Ishikawa (cell line): ENCODE results near the gene MYH15.

Source experiments
- CEBPB ChIP-seq: IDR thresholded peaks from 2 replicates; pipeline ENCODE4 v1.6.1; 2012
- CREB1 ChIP-seq: IDR thresholded peaks from 2 replicates; pipeline ENCODE4 v1.6.1; 2012; ENCODE audit warnings: low read depth
- EGR1 ChIP-seq: IDR thresholded peaks from 2 replicates; pipeline ENCODE4 v1.6.1; 2012
- EP300 ChIP-seq: IDR thresholded peaks from 2 replicates; pipeline ENCODE4 v1.6.1; 2012; ENCODE audit warnings: borderline replicate concordance
- FOXM1 ChIP-seq: IDR thresholded peaks from 2 replicates; pipeline ENCODE4 v1.6.1; 2012; ENCODE audit warnings: low read depth, borderline replicate concordance
- NFIC ChIP-seq: IDR thresholded peaks from 2 replicates; pipeline ENCODE4 v1.6.1; 2012
- RAD21 ChIP-seq: IDR thresholded peaks from 2 replicates; pipeline ENCODE4 v1.6.1; 2012; ENCODE audit warnings: low read depth
- TAF1 ChIP-seq: IDR thresholded peaks from 2 replicates; pipeline ENCODE4 v1.6.1; 2012; ENCODE audit warnings: low read depth, mild to moderate bottlenecking
- TCF12 ChIP-seq: IDR thresholded peaks from 2 replicates; pipeline ENCODE4 v1.6.1; 2012; ENCODE audit warnings: low read depth
- TEAD4 ChIP-seq: IDR thresholded peaks from 2 replicates; pipeline ENCODE4 v1.6.1; 2012
- YY1 ChIP-seq: IDR thresholded peaks from 2 replicates; pipeline ENCODE4 v1.6.1; 2012; ENCODE audit warnings: low read depth
- ZBTB7A ChIP-seq: IDR thresholded peaks from 2 replicates; pipeline ENCODE4 v1.6.1; 2012; ENCODE audit warnings: low read depth
- TF ChIP-seq, protein P1 (sequence below): IDR thresholded peaks from 2 replicates; pipeline ENCODE4 v1.6.1; 2012; ENCODE audit warnings: low read depth, mild to moderate bottlenecking
- TF ChIP-seq, protein P2 (sequence below): IDR thresholded peaks from 2 replicates; pipeline ENCODE4 v1.6.1; 2012
- TF ChIP-seq, protein P3 (sequence below): IDR thresholded peaks from 2 replicates; pipeline ENCODE4 v1.6.1; 2012

Gene MYH15

DNA sequence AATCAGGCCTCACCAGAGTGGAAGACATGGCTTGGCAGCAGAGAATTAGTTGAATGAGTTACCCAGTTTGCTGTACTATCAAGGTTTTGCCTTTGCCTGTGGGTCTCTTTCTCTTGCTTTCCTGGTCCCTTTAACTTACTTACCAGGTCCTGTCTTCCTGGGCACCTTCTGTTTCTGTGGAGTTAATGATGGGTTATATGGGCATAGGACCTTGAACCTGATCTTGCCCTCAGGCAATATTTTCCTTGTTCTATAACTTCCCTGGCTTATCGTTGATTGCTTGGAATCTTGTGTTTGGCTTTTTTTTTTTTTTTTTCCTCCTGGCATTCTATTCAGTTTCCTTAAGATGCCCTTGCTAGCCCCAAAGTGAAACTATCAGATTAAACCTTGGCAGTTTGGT is 107.2 kb downstream of the MYH15 start:
- TF ChIP-seq NFIC, result no peak
- TF ChIP-seq EGR1, result no peak
- TF ChIP-seq ZBTB7A, result no peak
- TF ChIP-seq CEBPB, result no peak
- TF ChIP-seq, protein P1, sequence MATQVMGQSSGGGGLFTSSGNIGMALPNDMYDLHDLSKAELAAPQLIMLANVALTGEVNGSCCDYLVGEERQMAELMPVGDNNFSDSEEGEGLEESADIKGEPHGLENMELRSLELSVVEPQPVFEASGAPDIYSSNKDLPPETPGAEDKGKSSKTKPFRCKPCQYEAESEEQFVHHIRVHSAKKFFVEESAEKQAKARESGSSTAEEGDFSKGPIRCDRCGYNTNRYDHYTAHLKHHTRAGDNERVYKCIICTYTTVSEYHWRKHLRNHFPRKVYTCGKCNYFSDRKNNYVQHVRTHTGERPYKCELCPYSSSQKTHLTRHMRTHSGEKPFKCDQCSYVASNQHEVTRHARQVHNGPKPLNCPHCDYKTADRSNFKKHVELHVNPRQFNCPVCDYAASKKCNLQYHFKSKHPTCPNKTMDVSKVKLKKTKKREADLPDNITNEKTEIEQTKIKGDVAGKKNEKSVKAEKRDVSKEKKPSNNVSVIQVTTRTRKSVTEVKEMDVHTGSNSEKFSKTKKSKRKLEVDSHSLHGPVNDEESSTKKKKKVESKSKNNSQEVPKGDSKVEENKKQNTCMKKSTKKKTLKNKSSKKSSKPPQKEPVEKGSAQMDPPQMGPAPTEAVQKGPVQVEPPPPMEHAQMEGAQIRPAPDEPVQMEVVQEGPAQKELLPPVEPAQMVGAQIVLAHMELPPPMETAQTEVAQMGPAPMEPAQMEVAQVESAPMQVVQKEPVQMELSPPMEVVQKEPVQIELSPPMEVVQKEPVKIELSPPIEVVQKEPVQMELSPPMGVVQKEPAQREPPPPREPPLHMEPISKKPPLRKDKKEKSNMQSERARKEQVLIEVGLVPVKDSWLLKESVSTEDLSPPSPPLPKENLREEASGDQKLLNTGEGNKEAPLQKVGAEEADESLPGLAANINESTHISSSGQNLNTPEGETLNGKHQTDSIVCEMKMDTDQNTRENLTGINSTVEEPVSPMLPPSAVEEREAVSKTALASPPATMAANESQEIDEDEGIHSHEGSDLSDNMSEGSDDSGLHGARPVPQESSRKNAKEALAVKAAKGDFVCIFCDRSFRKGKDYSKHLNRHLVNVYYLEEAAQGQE, result no peak
- TF ChIP-seq CREB1, result no peak
- TF ChIP-seq TEAD4, result no peak
- TF ChIP-seq EP300, result no peak
- TF ChIP-seq, protein P2, sequence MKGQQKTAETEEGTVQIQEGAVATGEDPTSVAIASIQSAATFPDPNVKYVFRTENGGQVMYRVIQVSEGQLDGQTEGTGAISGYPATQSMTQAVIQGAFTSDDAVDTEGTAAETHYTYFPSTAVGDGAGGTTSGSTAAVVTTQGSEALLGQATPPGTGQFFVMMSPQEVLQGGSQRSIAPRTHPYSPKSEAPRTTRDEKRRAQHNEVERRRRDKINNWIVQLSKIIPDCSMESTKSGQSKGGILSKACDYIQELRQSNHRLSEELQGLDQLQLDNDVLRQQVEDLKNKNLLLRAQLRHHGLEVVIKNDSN, result no peak
- TF ChIP-seq RAD21, result no peak
- TF ChIP-seq TCF12, result no peak
- no peak for TF ChIP-seq TAF1
- no peak for TF ChIP-seq FOXM1
- TF ChIP-seq, protein P3, sequence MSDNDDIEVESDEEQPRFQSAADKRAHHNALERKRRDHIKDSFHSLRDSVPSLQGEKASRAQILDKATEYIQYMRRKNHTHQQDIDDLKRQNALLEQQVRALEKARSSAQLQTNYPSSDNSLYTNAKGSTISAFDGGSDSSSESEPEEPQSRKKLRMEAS, result no peak
- TF ChIP-seq YY1, result no peak

DNA sequence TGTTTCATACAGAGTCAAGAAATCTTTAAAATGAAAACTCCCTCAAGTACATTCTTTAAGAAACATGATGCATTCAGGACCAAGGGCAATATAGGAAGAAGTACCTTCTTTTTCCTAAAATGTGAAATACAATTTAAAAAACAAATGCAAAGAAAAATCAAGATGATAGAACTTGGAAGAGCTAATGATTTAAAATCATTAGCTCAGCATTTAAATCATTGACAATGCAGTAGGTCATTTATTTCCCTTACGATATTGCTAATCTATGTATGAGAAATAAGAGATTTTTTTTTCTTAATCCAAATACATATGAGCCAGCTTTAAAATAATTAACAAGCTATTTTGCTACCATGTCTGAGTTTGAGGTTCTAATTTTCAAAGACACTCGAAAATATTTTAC is 108.6 kb downstream of the MYH15 start:
- TF ChIP-seq, protein P2, result no peak
- TF ChIP-seq CREB1 (no peak), TCF12 (no peak), EGR1 (no peak), TEAD4 (no peak), RAD21 (no peak), FOXM1 (no peak), TAF1 (no peak), EP300 (no peak), NFIC (no peak), CEBPB (no peak), ZBTB7A (no peak), YY1 (no peak)
- TF ChIP-seq, protein P1, result no peak
- TF ChIP-seq, protein P3, result no peak

DNA sequence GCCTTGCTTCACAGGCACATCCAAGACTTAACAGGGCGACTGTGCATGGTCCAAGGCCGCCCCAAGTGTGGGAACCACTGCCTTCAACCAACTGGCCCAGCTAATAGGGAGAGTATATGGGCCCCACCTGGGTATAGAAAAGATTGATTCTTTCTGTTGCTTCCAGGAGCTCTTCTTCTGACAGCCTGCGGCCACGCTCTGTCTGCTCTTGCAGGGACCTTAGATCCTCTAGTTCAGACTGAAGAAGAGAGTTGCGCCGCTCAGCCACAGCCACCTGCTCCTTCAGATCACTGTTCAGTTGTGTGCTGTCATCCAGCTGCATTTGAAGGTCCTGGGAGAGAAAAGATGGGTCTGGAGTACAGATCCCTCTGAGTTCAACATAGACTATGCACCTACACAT is 111.9 kb downstream of the MYH15 start:
- TF ChIP-seq EGR1 (no peak), YY1 (no peak), CEBPB (no peak), TEAD4 (no peak), TCF12 (no peak), NFIC (no peak), EP300 (no peak), TAF1 (no peak), CREB1 (no peak), RAD21 (no peak), FOXM1 (no peak), ZBTB7A (no peak)
- TF ChIP-seq, protein P2, result no peak
- TF ChIP-seq, protein P3, result no peak
- TF ChIP-seq, protein P1, result no peak

DNA sequence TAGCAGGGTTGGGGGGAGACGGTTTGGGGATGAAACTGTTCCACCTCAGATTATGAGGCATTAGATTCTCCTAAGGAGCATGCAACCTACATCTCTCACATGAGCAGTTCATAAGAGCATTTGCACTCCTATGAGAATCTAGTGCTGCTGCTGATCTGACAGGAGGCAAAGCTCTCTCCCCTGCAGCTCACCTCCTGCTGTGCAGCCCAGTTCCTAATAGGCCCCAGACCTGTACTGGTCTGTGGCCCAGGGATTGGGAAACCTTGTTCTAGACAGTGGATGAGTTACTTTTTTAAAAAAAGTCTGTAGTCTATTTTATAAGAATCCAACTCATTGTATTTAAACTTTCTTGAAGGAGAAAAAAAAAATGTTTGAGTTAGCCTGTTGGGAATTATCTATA is 114.1 kb downstream of the MYH15 start:
- TF ChIP-seq ZBTB7A (no peak), CREB1 (no peak)
- TF ChIP-seq, protein P2, result no peak
- TF ChIP-seq, protein P3, result no peak
